HFFc6 (cell line): ENCODE results near the gene POLR1D. TPM values are rescaled to one million over a fixed set of nuclear protein-coding genes. Genes with fewer than 3 reads are reported as not detected.

Experiments used
- DNase-seq: peaks from one replicate; pipeline ENCODE4 v3.0.0-alpha.2; 2018
- H3K27ac Mint-ChIP-seq: 2 replicates; pipeline ENCODE4 v1.8.0; 2020; ENCODE audit warnings: mild to moderate bottlenecking, mixed read lengths
- H3K27me3 Mint-ChIP-seq: 2 replicates; pipeline ENCODE4 v1.8.0; 2021; ENCODE audit warnings: mild to moderate bottlenecking, moderate library complexity, mixed read lengths; ENCODE audit not compliant: insufficient read depth
- H3K36me3 Mint-ChIP-seq: 2 replicates; pipeline ENCODE4 v1.8.0; 2021; ENCODE audit warnings: low read depth, mixed read lengths
- H3K4me1 Mint-ChIP-seq: 2 replicates; pipeline ENCODE4 v1.8.0; 2020; ENCODE audit warnings: low read depth, mixed read lengths
- H3K4me3 Mint-ChIP-seq: 2 replicates; pipeline ENCODE4 v1.8.0; 2020; ENCODE audit warnings: mild to moderate bottlenecking, moderate library complexity, mixed read lengths
- H3K9me3 Mint-ChIP-seq: 2 replicates; pipeline ENCODE4 v1.8.0; 2020; ENCODE audit warnings: mild to moderate bottlenecking, mixed read lengths
- CTCF ChIP-seq: fragments of 200-600 bp; sonication (generic); IDR thresholded peaks from 2 replicates; pipeline ENCODE4 v1.5.0; 2021; ENCODE audit warnings: antibody characterized with exemption, mild to moderate bottlenecking
- total RNA-seq, 6 experiments: library from RNA; stranded (reverse); fragmentation: NEBNext Ultra II Directional; extraction: Animal tissue kit (Norgen Biotek cat#: 25700); gene quantifications; 2 replicates in 1 of 6; 3 replicates in 5 of 6; pipeline ENCODE4 v1.2.3, GENCODE V29; 2021

POLR1D gene
- total RNA-seq, 6 experiments from 2014 or later, result 66.2 to 82.0 (median 70.2) TPM

DNA sequence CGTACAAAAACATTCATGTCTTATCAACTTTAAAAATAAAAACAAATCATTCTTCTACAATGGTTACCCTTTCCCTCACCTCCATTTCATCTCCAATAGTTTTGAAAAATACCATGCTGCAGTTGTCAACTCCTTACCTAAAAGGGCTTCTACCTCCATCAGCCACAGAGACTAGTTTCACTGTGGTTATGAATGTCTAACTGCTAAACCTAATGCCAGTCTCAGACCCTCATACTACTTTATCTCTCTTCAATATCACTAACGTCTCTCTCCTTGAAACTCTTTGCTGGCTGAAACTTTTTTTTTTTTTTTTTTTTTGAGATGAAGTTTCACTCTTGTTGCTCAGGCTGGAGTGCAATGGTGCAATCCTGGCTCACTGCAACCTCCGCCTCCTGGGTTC lies 28.4 kb upstream of the POLR1D start:
- Mint-ChIP-seq H3K9me3 (no peaks in the 10 kb centered on the region), H3K4me1 (no peaks in the 10 kb centered on the region), H3K4me3 (no peak overlapping the region), H3K36me3 (no peaks in the 10 kb centered on the region), H3K27ac (no peak overlapping the region), H3K27me3 (no peaks in the 10 kb centered on the region)
- no peak for TF ChIP-seq CTCF
- DNase-seq, result no peak

DNA sequence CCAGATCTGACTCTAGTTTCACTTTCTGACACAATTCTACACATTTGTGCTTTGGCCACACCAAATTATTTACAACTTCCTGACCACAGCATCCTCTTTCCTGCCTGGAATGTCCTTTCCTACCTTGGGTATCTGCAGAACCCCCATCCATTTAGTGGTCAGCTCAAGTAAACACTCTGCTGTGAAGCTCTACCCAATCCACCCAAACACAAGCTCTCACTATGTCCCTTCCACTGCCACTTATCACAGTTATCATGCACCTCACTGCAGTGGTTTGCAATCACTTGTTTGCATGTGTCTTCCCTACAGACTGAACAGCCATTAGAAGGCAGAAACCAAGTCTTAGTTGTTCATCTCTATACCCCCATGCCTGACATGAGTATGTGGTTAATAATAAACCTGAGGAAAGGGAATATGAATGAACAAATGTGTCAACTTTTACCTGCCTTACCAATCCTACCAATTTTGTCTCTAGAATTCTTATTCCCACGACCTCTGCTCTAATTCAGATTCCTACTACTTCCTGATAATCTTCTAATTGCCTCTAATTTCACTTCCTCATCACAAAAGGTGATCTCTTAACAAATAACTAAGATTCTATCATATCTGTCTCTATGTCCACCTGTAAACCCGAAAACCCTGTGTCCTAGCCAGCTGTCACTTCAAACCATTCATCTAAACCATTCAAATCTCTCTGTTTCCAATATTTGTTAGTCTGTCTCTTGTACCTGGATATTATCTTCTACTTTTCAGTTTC lies 26.5 kb upstream of the POLR1D start:
- H3K36me3 Mint-ChIP-seq, result no peaks in the 10 kb centered on the region
- H3K4me1 Mint-ChIP-seq, result peaks cover 12% of the 10 kb centered on the region
- no peaks in the 10 kb centered on the region for H3K27me3 Mint-ChIP-seq
- TF ChIP-seq CTCF, result no peak
- H3K27ac Mint-ChIP-seq, result no peak overlapping the region
- no peaks in the 10 kb centered on the region for H3K9me3 Mint-ChIP-seq
- DNase-seq, result no peak
- no peak overlapping the region for H3K4me3 Mint-ChIP-seq

GRCh38 chr13:27599096-27599495 lies 22.6 kb upstream of the POLR1D start:
- H3K4me1 Mint-ChIP-seq, result peaks cover 19% of the 10 kb centered on the region

GRCh38 chr13:27599845-27600553 lies 21.7 kb upstream of the POLR1D start:
- H3K27me3 Mint-ChIP-seq, result no peaks in the 10 kb centered on the region
- DNase-seq, result peak; percentile 83
- peak overlapping the region; percentile 51 for H3K27ac Mint-ChIP-seq
- H3K4me3 Mint-ChIP-seq, result no peak overlapping the region; the same call in 1 of the 2 replicates
- no peaks in the 10 kb centered on the region for H3K9me3 Mint-ChIP-seq
- no peak for TF ChIP-seq CTCF
- peaks cover 19% of the 10 kb centered on the region for H3K4me1 Mint-ChIP-seq
- no peaks in the 10 kb centered on the region for H3K36me3 Mint-ChIP-seq

More at GRCh38 chr13:27599096-27599495, 22.6 kb upstream of the POLR1D start:
- Mint-ChIP-seq H3K27me3 (no peaks in the 10 kb centered on the region), H3K4me3 (no peak overlapping the region), H3K36me3 (no peaks in the 10 kb centered on the region), H3K9me3 (no peaks in the 10 kb centered on the region), H3K27ac (peak overlapping the region; percentile 51)
- no peak for TF ChIP-seq CTCF
- no peak for DNase-seq

- Mint-ChIP-seq H3K27ac (no peak overlapping the region), H3K27me3 (no peaks in the 10 kb centered on the region), H3K9me3 (no peaks in the 10 kb centered on the region), H3K4me3 (no peak overlapping the region), H3K4me1 (peaks cover 19% of the 10 kb centered on the region), H3K36me3 (no peaks in the 10 kb centered on the region)
- no peak for TF ChIP-seq CTCF
- no peak for DNase-seq
These were observed 21.0 kb upstream of the POLR1D start for GRCh38 chr13:27600711-27601110.
